Progenitor cell of endocrine pancreas (in vitro differentiated cells): Measurements from ENCODE around the gene LHB. TPM values are rescaled to one million over a fixed set of nuclear protein-coding genes. Genes with fewer than 3 reads are reported as not detected.
"Not testable (repeated sequence)": the region's sequence is repeated elsewhere in the genome, so short reads cannot be mapped to it uniquely, and the experiment has no call there.

Experiments
- DNase-seq: peaks from one replicate; pipeline ENCODE4 v3.0.0; 2021; ENCODE audit warnings: low spot score; ENCODE audit not compliant: unreplicated experiment
- H3K27ac Mint-ChIP-seq: 2 replicates; pipeline ENCODE4 v1.8.0; 2021; ENCODE audit warnings: mild to moderate bottlenecking, moderate library complexity, mixed read lengths
- H3K27me3 Mint-ChIP-seq: 2 replicates; pipeline ENCODE4 v1.8.0; 2021; ENCODE audit warnings: mixed read lengths
- H3K36me3 Mint-ChIP-seq: 2 replicates; pipeline ENCODE4 v1.8.0; 2022; ENCODE audit warnings: mixed read lengths; ENCODE audit not compliant: insufficient read depth
- H3K4me1 Mint-ChIP-seq: 2 replicates; pipeline ENCODE4 v1.8.0; 2021; ENCODE audit warnings: low read depth, mixed read lengths
- H3K4me3 Mint-ChIP-seq: 2 replicates; pipeline ENCODE4 v1.8.0; 2021; ENCODE audit warnings: low read depth, mild to moderate bottlenecking, moderate library complexity, mixed read lengths
- H3K9me3 Mint-ChIP-seq: 2 replicates; pipeline ENCODE4 v1.8.0; 2021; ENCODE audit warnings: low read depth, mixed read lengths
- CTCF ChIP-seq: fragments of 200-600 bp; sonication (generic); IDR thresholded peaks from one replicate; pipeline ENCODE4 v1.5.0; 2021; ENCODE audit warnings: antibody characterized with exemption, mild to moderate bottlenecking; ENCODE audit not compliant: unreplicated experiment
- total RNA-seq: library from RNA; stranded (reverse); gene quantifications from 2 replicates; pipeline ENCODE4 v1.2.1, GENCODE V29; 2021

The LHB gene
- total RNA-seq, 1 donor from 2014 or later: not detected

- Mint-ChIP-seq H3K27ac (no peak overlapping the region), H3K9me3 (no peaks in the 10 kb centered on the region), H3K27me3 (peaks cover 48% of the 10 kb centered on the region), H3K4me1 (peaks cover 3% of the 10 kb centered on the region), H3K36me3 (no peaks in the 10 kb centered on the region), H3K4me3 (no peak overlapping the region)
- no peak for TF ChIP-seq CTCF
- no peak for DNase-seq
These were observed 5.2 kb upstream of the LHB start for GRCh38 chr19:49022116-49022515.

GRCh38 chr19:49020931-49021895, 4.3 kb upstream of the LHB start:
- H3K27ac Mint-ChIP-seq: no peak overlapping the region
- H3K36me3 Mint-ChIP-seq: peaks cover 2% of the 10 kb centered on the region
- no peak for DNase-seq
- TF ChIP-seq CTCF: no peak
- no peak overlapping the region for H3K4me3 Mint-ChIP-seq
- H3K4me1 Mint-ChIP-seq: peaks cover 3% of the 10 kb centered on the region
- H3K9me3 Mint-ChIP-seq: no peaks in the 10 kb centered on the region
- peaks cover 49% of the 10 kb centered on the region for H3K27me3 Mint-ChIP-seq

GRCh38 chr19:49020342-49020741, 3.5 kb upstream of the LHB start:
- no peak overlapping the region for H3K27ac Mint-ChIP-seq
- H3K36me3 Mint-ChIP-seq: peaks cover 7% of the 10 kb centered on the region
- no peak for TF ChIP-seq CTCF
- H3K27me3 Mint-ChIP-seq: peaks cover 49% of the 10 kb centered on the region
- peaks cover 3% of the 10 kb centered on the region for H3K4me1 Mint-ChIP-seq
- DNase-seq: no peak
- H3K4me3 Mint-ChIP-seq: no peak overlapping the region
- H3K9me3 Mint-ChIP-seq: no peaks in the 10 kb centered on the region

GRCh38 chr19:49019242-49019932, 2.5 kb upstream of the LHB start:
- Mint-ChIP-seq H3K36me3 (peaks cover 9% of the 10 kb centered on the region), H3K4me3 (no peak overlapping the region), H3K27ac (peak overlapping the region; percentile 65), H3K9me3 (no peaks in the 10 kb centered on the region), H3K4me1 (peaks cover 3% of the 10 kb centered on the region), H3K27me3 (peaks cover 45% of the 10 kb centered on the region)
- peak; percentile 27 for TF ChIP-seq CTCF
- no peak for DNase-seq

- Mint-ChIP-seq H3K27me3 (peaks cover 45% of the 10 kb centered on the region), H3K36me3 (peaks cover 13% of the 10 kb centered on the region), H3K27ac (peak overlapping the region; percentile 65)
- H3K9me3 Mint-ChIP-seq, H3K4me1 Mint-ChIP-seq, H3K4me3 Mint-ChIP-seq, DNase-seq: not testable (repeated sequence)
These were observed 1.7 kb upstream of the LHB start for GRCh38 chr19:49018388-49019241.
